Activated CD8-positive, alpha-beta memory T cell treated with anti-CD3 and anti-CD28 coated beads for 48 hours (primary cell): Measurements from ENCODE around the gene RAMP1.

Source experiments
- DNase-seq, 3 experiments: peaks; one replicate each; pipeline ENCODE4 v3.0.0-alpha.2; 2020; ENCODE audit warnings: low read depth in 2 of 3, low spot score in 2 of 3

The RAMP1 gene

GRCh38 chr2:237916296-237916695 is 56.9 kb downstream of the RAMP1 start:
- DNase-seq, result no peak

GRCh38 chr2:237917696-237918374 is 58.4 kb downstream of the RAMP1 start:
- no peak for DNase-seq

GRCh38 chr2:237919593-237919992 is 60.2 kb downstream of the RAMP1 start:
- DNase-seq, result no peak

GRCh38 chr2:237920673-237921072 is 61.2 kb downstream of the RAMP1 start:
- no peak for DNase-seq

GRCh38 chr2:237921967-237922492 is 62.6 kb downstream of the RAMP1 start:
- no peak for DNase-seq

GRCh38 chr2:237922641-237923361 is 63.4 kb downstream of the RAMP1 start:
- DNase-seq, result no peak

- peak; percentile 66 to 74 (median 74) for DNase-seq
Observed at GRCh38 chr2:237923481-237924163, 64.2 kb downstream of the RAMP1 start.

GRCh38 chr2:237924164-237924534 is 64.7 kb downstream of the RAMP1 start:
- no peak for DNase-seq

GRCh38 chr2:237927135-237927534 is 67.7 kb downstream of the RAMP1 start:
- DNase-seq, result no peak

GRCh38 chr2:237927986-237928385 is 68.6 kb downstream of the RAMP1 start:
- DNase-seq, result no peak

- no peak for DNase-seq
Observed at GRCh38 chr2:237929979-237930378, 70.6 kb downstream of the RAMP1 start.

GRCh38 chr2:237931205-237931721 is 71.8 kb downstream of the RAMP1 start:
- DNase-seq, result no peak

- no peak for DNase-seq
Observed at GRCh38 chr2:237932731-237933131, 73.3 kb downstream of the RAMP1 start.

- no peak for DNase-seq
Observed at GRCh38 chr2:237934186-237934585, 74.8 kb downstream of the RAMP1 start.

GRCh38 chr2:237935740-237936452 is 76.5 kb downstream of the RAMP1 start:
- no peak for DNase-seq

GRCh38 chr2:237939251-237939650 is 79.8 kb downstream of the RAMP1 start:
- DNase-seq, result no peak

GRCh38 chr2:237940828-237941227 is 81.4 kb downstream of the RAMP1 start:
- no peak for DNase-seq

GRCh38 chr2:237941239-237941638 is 81.8 kb downstream of the RAMP1 start:
- DNase-seq, result no peak

- DNase-seq, result no peak
Observed at GRCh38 chr2:237942513-237942899, 83.1 kb downstream of the RAMP1 start.

- no peak for DNase-seq
Observed at GRCh38 chr2:237943395-237944094, 84.1 kb downstream of the RAMP1 start.

GRCh38 chr2:237944302-237944701 is 84.9 kb downstream of the RAMP1 start:
- no peak for DNase-seq
